Adrenal gland (tissue), 12 donors: Measurements from ENCODE around the gene PPP2R5C. TPM values are rescaled to one million over a fixed set of nuclear protein-coding genes. Genes with fewer than 3 reads are reported as not detected.
A peak's percentile ranks its signal among the peaks of the same experiment; 100 is the strongest.

ENCODE experiments used
- DNase-seq, 7 donors: peaks; one replicate each; pipeline ENCODE4 v3.0.0-alpha.2; 2019 to 2020
- H3K27ac ChIP-seq, 5 donors: fragments of 200-600 bp; sonication (generic) in 4 of 5; 1 replicate in 3 of 5; 2 replicates in 2 of 5; pipeline versions ENCODE4 v1.5.1 to v1.8.0; 2016 to 2020; ENCODE audit warnings: mild to moderate bottlenecking in 1 of 5
- H3K27me3 ChIP-seq: fragments of 200-600 bp; 2 replicates; pipeline ENCODE4 v1.8.0; 2021
- H3K36me3 ChIP-seq, 2 donors: fragments of 200-600 bp; replicated peaks in 1 of 2; 1 replicate in 1 of 2; 2 replicates in 1 of 2; pipeline versions ENCODE4 v1.5.1 to v1.8.0; 2018 to 2022
- H3K4me1 ChIP-seq, 2 donors: fragments of 200-600 bp; replicated peaks in 1 of 2; 1 replicate in 1 of 2; 2 replicates in 1 of 2; pipeline versions ENCODE4 v1.5.1 to v1.8.0; 2018 to 2021
- H3K4me3 ChIP-seq, 4 donors: fragments of 200-600 bp; sonication (generic) in 3 of 4; one replicate each; pipeline ENCODE4 v1.5.1; 2016 to 2018
- H3K9me3 ChIP-seq, 3 donors: fragments of 200-600 bp; sonication (generic) in 1 of 3; replicated peaks in 1 of 3; 1 replicate in 2 of 3; 2 replicates in 1 of 3; pipeline versions ENCODE4 v1.5.1 to v1.8.0; 2016 to 2021
- POLR2A ChIP-seq, 2 donors: fragments of 450-650 bp; IDR thresholded peaks; one replicate each; pipeline ENCODE4 v1.6.1; 2017; ENCODE audit warnings: antibody characterized with exemption in 2 of 2, mild to moderate bottlenecking in 2 of 2, moderate library complexity in 1 of 2
- WGBS, 4 donors: extraction: QIAGEN DNeasy Blood & Tissue Kit in 2 of 4; methylation state at CpG; one replicate each; pipeline versions ENCODE4 v1.1.5 to v1.1.7; 2013 to 2017; 5-methylcytosine and 5-hydroxymethylcytosine counted together
- intact Hi-C, 2 donors: fragments of 100-400 bp; cut with DNase I; formaldehyde crosslinking; loops; one replicate each; pipeline versions ENCODE4 v1.14.1 to v1.15.0; 2022 to 2023
- polyA plus RNA-seq, 3 donors: library from polyadenylated mRNA; stranded (reverse); fragments of 200-250 nt in 2 of 3; fragments of 350-450 nt in 1 of 3; fragmentation: Illumina TruSeq in 1 of 3; extraction: RNeasy Lipid Tissue Mini Kit (QIAGEN cat#74804) in 1 of 3; gene quantifications; one replicate each; pipeline ENCODE4 v1.2.3, GENCODE V29; 2013 to 2014
- total RNA-seq, 9 donors: library from RNA; depleted of rRNA in 4 of 9; stranded (reverse); fragments of >200 nt in 4 of 9; fragments of 120-200 nt in 1 of 9; fragmentation: NEBNext Ultra II Directional in 1 of 9; extraction: Animal tissue kit (Norgen Biotek cat#: 25700) in 1 of 9; gene quantifications; one replicate each; pipeline versions ENCODE4 v1.1.0 to v1.2.4, GENCODE V29; 2013 to 2023
- TF ChIP-seq, protein P1 (sequence below), 6 experiments: fragments of 450-650 bp in 4 of 6; fragments of 200-600 bp in 2 of 6; sonication (generic) in 1 of 6; IDR thresholded peaks; 1 replicate in 5 of 6; 2 replicates in 1 of 6; pipeline versions ENCODE4 v1.5.1 to v1.8.0; 2016 to 2021; ENCODE audit warnings: antibody characterized with exemption in 6 of 6, mild to moderate bottlenecking in 2 of 6, moderate library complexity in 1 of 6
- donor health status: healthy with polysubstance abuse.
- donor health status: Bipolar disorder and iron deficiency.
- donor health status: DM: yes; HTN: yes; CAD: no.
- donor health status: DM: no; HTN: no; CAD: no.
- donor health status: DM: no; HTN: no; CAD: no.
- donor health status: DM: yes; HTN: yes; CAD: no.

The PPP2R5C gene
- total and polyA plus RNA-seq, 12 donors: 66.5 to 216 (median 134) TPM

DNA sequence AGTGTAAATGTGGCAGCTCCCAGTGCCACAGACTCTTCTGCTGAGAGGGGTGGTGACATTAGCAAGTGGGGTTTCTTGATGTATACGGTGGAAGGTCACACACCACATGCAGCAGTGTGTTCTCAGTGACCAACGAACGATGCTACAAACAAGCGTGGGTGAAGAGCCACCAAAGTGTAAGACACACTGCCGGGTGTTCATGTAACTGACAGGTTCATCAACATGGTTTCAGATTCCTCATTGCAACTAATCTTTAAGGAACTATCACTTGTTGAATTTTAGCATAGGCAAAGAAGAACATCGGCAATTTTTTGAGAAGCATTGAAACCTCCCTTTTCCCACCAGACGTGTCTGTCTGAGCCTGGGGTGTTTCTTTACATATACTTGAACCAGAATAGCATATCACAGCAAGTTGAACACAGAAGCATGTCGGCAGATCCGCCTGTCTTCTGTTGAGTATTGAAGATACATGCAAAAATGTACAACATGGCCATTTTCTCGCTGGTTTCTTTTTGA, 58.8 kb downstream of the PPP2R5C start:
- Histone ChIP-seq H3K9me3 (no peaks in the 10 kb centered on the region), H3K27ac (peak overlapping the region in 1 of 5 donors; percentile 34), H3K27me3 (no peaks in the 10 kb centered on the region), H3K36me3 (peaks cover 0 to 5% of the 10 kb centered on the region in 2 donors), H3K4me3 (no peak overlapping the region), H3K4me1 (peaks cover 32 to 61% of the 10 kb centered on the region in 2 donors)
- WGBS, 4 donors: 78 to 85% (median 82%) methylated on average over 10 of the region's 10 CpGs
- intact Hi-C loops: no loop called here
- DNase-seq: no peak
- TF ChIP-seq, protein P1, sequence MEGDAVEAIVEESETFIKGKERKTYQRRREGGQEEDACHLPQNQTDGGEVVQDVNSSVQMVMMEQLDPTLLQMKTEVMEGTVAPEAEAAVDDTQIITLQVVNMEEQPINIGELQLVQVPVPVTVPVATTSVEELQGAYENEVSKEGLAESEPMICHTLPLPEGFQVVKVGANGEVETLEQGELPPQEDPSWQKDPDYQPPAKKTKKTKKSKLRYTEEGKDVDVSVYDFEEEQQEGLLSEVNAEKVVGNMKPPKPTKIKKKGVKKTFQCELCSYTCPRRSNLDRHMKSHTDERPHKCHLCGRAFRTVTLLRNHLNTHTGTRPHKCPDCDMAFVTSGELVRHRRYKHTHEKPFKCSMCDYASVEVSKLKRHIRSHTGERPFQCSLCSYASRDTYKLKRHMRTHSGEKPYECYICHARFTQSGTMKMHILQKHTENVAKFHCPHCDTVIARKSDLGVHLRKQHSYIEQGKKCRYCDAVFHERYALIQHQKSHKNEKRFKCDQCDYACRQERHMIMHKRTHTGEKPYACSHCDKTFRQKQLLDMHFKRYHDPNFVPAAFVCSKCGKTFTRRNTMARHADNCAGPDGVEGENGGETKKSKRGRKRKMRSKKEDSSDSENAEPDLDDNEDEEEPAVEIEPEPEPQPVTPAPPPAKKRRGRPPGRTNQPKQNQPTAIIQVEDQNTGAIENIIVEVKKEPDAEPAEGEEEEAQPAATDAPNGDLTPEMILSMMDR (IDR thresholded peaks at IDR 0.05): no peak
- TF ChIP-seq POLR2A (IDR thresholded peaks at IDR 0.05): no peak

DNA sequence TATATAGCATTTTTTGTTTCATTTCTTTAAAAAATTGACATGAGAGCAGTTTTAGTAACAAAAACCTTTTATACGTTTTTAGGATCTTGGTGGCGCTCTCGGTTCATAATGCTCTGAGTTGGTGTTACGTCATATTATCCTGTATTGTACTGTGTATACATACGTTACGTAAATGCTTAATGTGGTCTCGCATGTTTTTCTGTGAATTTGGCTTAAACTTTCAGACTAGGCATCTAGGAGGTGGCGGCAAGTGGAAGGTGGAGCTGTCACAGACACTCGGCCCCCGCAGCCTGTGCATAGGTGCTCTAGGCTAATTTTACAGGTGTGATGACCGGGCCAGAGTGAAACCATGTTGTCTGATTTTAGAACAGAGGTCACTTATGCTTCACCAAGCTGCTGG, 60.0 kb downstream of the PPP2R5C start:
- WGBS, 4 donors: 83 to 92% (median 90%) methylated on average over 11 of the region's 11 CpGs
- intact Hi-C loops: no loop called here
- Histone ChIP-seq H3K9me3 (no peaks in the 10 kb centered on the region), H3K27me3 (no peaks in the 10 kb centered on the region), H3K36me3 (peaks cover 0 to 5% of the 10 kb centered on the region in 2 donors), H3K4me1 (peaks cover 32 to 71% of the 10 kb centered on the region in 2 donors), H3K4me3 (no peak overlapping the region), H3K27ac (peak overlapping the region in 1 of 5 donors; percentile 26)
- no peak for DNase-seq
- TF ChIP-seq POLR2A (IDR thresholded peaks at IDR 0.05): no peak
- TF ChIP-seq, protein P1 (IDR thresholded peaks at IDR 0.05): no peak

GRCh38 chr14:101823066-101823465, 61.6 kb downstream of the PPP2R5C start:
- 67 to 79% (median 75%) methylated on average over 9 of the region's 9 CpGs for WGBS, 4 donors
- DNase-seq: no peak
- H3K27me3 ChIP-seq: no peaks in the 10 kb centered on the region
- peaks cover 0 to 5% of the 10 kb centered on the region in 2 donors for H3K36me3 ChIP-seq
- TF ChIP-seq, protein P1 (IDR thresholded peaks at IDR 0.05): no peak
- TF ChIP-seq POLR2A (IDR thresholded peaks at IDR 0.05): no peak
- no peak overlapping the region for H3K4me3 ChIP-seq
- peaks cover 23 to 63% of the 10 kb centered on the region in 2 donors for H3K4me1 ChIP-seq
- no peaks in the 10 kb centered on the region for H3K9me3 ChIP-seq
- H3K27ac ChIP-seq: peak overlapping the region in 3 of 5 donors; percentile 6 to 90 (median 85)
- intact Hi-C loops: no loop called here

GRCh38 chr14:101823511-101824120, 62.1 kb downstream of the PPP2R5C start:
- DNase-seq: peak in 3 of 7 donors; percentile 41 to 81 (median 59)
- H3K4me1 ChIP-seq: peaks cover 26 to 63% of the 10 kb centered on the region in 2 donors
- peak overlapping the region in 3 of 5 donors; percentile 6 to 90 (median 85) for H3K27ac ChIP-seq
- intact Hi-C loops: no loop called here
- peaks cover 0 to 5% of the 10 kb centered on the region in 2 donors for H3K36me3 ChIP-seq
- H3K9me3 ChIP-seq: no peaks in the 10 kb centered on the region
- H3K27me3 ChIP-seq: no peaks in the 10 kb centered on the region
- TF ChIP-seq POLR2A (IDR thresholded peaks at IDR 0.05): no peak
- TF ChIP-seq, protein P1 (IDR thresholded peaks at IDR 0.05): no peak
- WGBS, 4 donors: 61 to 70% (median 65%) methylated on average over 12 of the region's 12 CpGs
- H3K4me3 ChIP-seq: no peak overlapping the region
